ENCODE measurements around the gene DEK. TPM values are rescaled to one million over a fixed set of nuclear protein-coding genes. Genes with fewer than 3 reads are reported as not detected.

DEK gene
- total and polyA plus RNA-seq, 8 donors, result 13.8 to 34.1 (median 26.0) TPM

GRCh38 chr6:18214003-18214402 lies 50.3 kb downstream of the DEK start:
- H3K27ac ChIP-seq, result no peak overlapping the region
- TF ChIP-seq, protein P1, sequence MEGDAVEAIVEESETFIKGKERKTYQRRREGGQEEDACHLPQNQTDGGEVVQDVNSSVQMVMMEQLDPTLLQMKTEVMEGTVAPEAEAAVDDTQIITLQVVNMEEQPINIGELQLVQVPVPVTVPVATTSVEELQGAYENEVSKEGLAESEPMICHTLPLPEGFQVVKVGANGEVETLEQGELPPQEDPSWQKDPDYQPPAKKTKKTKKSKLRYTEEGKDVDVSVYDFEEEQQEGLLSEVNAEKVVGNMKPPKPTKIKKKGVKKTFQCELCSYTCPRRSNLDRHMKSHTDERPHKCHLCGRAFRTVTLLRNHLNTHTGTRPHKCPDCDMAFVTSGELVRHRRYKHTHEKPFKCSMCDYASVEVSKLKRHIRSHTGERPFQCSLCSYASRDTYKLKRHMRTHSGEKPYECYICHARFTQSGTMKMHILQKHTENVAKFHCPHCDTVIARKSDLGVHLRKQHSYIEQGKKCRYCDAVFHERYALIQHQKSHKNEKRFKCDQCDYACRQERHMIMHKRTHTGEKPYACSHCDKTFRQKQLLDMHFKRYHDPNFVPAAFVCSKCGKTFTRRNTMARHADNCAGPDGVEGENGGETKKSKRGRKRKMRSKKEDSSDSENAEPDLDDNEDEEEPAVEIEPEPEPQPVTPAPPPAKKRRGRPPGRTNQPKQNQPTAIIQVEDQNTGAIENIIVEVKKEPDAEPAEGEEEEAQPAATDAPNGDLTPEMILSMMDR (IDR thresholded peaks at IDR 0.05), result no peak
- no peaks in the 10 kb centered on the region for H3K4me1 ChIP-seq
- H3K27me3 ChIP-seq, result no peaks in the 10 kb centered on the region
- H3K4me3 ChIP-seq, result no peak overlapping the region
- FAIRE-seq (no peak), DNase-seq (no peak), ATAC-seq (no peak)
- 86 to 89% methylated on average over 4 of the region's 4 CpGs for WGBS, 2 donors
- H3K36me3 ChIP-seq, result peaks cover 0 to 8% (median 0%) of the 10 kb centered on the region in 3 donors
- intact Hi-C loops (cut with DNase I), result no loop called here
- H3K9me3 ChIP-seq, result no peaks in the 10 kb centered on the region

DNA sequence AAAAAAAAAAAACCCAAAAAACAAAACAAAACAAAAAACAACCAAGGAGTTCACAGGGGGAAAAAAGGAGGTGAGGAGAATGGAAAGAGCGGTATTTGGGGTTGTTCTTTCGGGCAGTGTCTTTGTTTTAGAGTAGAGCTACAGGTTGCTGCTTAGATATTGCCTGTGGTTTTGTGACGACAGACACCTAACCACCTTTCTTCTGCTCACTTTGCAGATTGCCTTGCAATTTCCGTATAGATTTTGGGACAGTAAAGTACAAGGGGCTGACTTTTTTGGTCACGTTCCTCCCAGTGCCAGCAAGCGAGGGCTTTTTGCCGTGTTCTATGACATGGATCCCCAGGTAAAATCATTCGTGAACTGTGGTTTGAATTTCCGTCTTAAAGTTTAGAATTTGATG lies 50.9 kb downstream of the DEK start:
- TF ChIP-seq, protein P1 (IDR thresholded peaks at IDR 0.05), result no peak
- intact Hi-C loops (cut with DNase I), result no loop called here
- FAIRE-seq (no peak), ATAC-seq (no peak), DNase-seq (no peak)
- Histone ChIP-seq H3K27ac (no peak overlapping the region), H3K27me3 (no peaks in the 10 kb centered on the region), H3K36me3 (peaks cover 0 to 8% (median 0%) of the 10 kb centered on the region in 3 donors), H3K4me1 (no peaks in the 10 kb centered on the region), H3K4me3 (no peak overlapping the region), H3K9me3 (no peaks in the 10 kb centered on the region)
- WGBS, 2 donors, result 94 to 96% methylated on average over 9 of the region's 9 CpGs

GRCh38 chr6:18212231-18212630 lies 52.1 kb downstream of the DEK start:
- Histone ChIP-seq H3K27me3 (no peaks in the 10 kb centered on the region), H3K4me3 (no peak overlapping the region), H3K36me3 (peaks cover 0 to 8% (median 0%) of the 10 kb centered on the region in 3 donors), H3K27ac (no peak overlapping the region), H3K4me1 (no peaks in the 10 kb centered on the region), H3K9me3 (no peaks in the 10 kb centered on the region)
- TF ChIP-seq, protein P1 (IDR thresholded peaks at IDR 0.05), result no peak
- ATAC-seq (no peak), FAIRE-seq (no peak), DNase-seq (no peak)
- intact Hi-C loops (cut with DNase I), result no loop called here
- 60 to 63% methylated on average over 4 of the region's 4 CpGs for WGBS, 2 donors

- no peaks in the 10 kb centered on the region for H3K4me1 ChIP-seq
- WGBS, 2 donors, result 95 to 98% methylated on average over 6 of the region's 6 CpGs
- TF ChIP-seq, protein P1 (IDR thresholded peaks at IDR 0.05), result no peak
- no peak overlapping the region for H3K27ac ChIP-seq
- ATAC-seq (no peak), FAIRE-seq (no peak), DNase-seq (no peak)
- peaks cover 0 to 8% (median 0%) of the 10 kb centered on the region in 3 donors for H3K36me3 ChIP-seq
- H3K27me3 ChIP-seq, result no peaks in the 10 kb centered on the region
- no peak overlapping the region for H3K4me3 ChIP-seq
- H3K9me3 ChIP-seq, result no peaks in the 10 kb centered on the region
- intact Hi-C loops (cut with DNase I), result no loop called here
These were observed 53.0 kb downstream of the DEK start for GRCh38 chr6:18211338-18211737.

GRCh38 chr6:18210707-18211106 lies 53.6 kb downstream of the DEK start:
- H3K9me3 ChIP-seq, result no peaks in the 10 kb centered on the region
- H3K27ac ChIP-seq, result no peak overlapping the region
- intact Hi-C loops (cut with DNase I), result no loop called here
- ATAC-seq (no peak), FAIRE-seq (no peak), DNase-seq (no peak)
- 90 to 93% methylated on average over 5 of the region's 5 CpGs for WGBS, 2 donors
- no peaks in the 10 kb centered on the region for H3K27me3 ChIP-seq
- H3K36me3 ChIP-seq, result peaks cover 0 to 8% (median 0%) of the 10 kb centered on the region in 3 donors
- TF ChIP-seq, protein P1 (IDR thresholded peaks at IDR 0.05), result no peak
- H3K4me3 ChIP-seq, result no peak overlapping the region
- no peaks in the 10 kb centered on the region for H3K4me1 ChIP-seq

Data from pancreas (tissue), 10 donors.